Measurements from ENCODE around the gene CCT7. TPM values are rescaled to one million over a fixed set of nuclear protein-coding genes. Genes with fewer than 3 reads are reported as not detected.

CCT7 gene
- total RNA-seq, 1 experiment from 2014 or later, result 482 TPM

DNA sequence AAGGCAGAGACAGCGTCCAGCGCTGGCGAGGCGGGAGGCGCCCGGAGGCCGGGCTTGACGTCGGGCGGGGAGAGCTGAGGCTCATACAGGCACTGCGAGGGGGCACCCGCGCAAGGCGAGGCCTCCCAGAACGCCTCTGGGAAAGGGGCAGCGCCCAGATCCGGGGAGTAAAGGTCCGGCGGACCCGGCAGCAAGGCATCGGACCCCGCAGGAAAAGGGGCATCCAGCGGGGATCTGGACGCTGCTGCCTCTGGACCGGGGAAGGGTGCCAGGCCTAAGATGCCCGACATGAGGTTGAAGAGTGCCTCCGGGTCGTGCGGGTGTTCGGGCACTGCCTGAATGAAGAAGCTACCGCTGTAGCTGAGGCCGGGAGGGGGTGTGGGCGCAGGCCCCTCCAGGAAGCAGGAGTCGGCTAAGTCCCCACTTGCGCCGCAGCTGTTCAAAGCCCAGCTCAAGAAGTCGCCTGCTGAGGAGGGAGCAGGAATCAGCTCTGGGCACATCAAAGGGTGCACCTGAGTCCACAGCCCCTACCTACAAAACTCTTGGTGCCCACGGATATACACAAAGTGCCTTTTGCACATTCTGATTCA is 58.3 kb downstream of the CCT7 start:
- ChIA-PET CTCF (interaction anchor here (1.0 to 4.4 kb wide), 10 partner anchors 10 to 93 kb away, joined by 3 to 37 read pairs (median 10); partner anchors contain the start of genes ALMS1, CCT7 and PRADC1), POLR2A (interaction anchor here (1.4 kb wide), 1 partner anchor 59 kb away, joined by 4 read pairs; the partner anchor contains the start of genes CCT7 and PRADC1)
- TF ChIP-seq, protein P1, sequence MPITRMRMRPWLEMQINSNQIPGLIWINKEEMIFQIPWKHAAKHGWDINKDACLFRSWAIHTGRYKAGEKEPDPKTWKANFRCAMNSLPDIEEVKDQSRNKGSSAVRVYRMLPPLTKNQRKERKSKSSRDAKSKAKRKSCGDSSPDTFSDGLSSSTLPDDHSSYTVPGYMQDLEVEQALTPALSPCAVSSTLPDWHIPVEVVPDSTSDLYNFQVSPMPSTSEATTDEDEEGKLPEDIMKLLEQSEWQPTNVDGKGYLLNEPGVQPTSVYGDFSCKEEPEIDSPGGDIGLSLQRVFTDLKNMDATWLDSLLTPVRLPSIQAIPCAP (CRISPR knock-in tag; IDR thresholded peaks at IDR 0.05), result no peak
- TF ChIP-seq, protein P2, sequence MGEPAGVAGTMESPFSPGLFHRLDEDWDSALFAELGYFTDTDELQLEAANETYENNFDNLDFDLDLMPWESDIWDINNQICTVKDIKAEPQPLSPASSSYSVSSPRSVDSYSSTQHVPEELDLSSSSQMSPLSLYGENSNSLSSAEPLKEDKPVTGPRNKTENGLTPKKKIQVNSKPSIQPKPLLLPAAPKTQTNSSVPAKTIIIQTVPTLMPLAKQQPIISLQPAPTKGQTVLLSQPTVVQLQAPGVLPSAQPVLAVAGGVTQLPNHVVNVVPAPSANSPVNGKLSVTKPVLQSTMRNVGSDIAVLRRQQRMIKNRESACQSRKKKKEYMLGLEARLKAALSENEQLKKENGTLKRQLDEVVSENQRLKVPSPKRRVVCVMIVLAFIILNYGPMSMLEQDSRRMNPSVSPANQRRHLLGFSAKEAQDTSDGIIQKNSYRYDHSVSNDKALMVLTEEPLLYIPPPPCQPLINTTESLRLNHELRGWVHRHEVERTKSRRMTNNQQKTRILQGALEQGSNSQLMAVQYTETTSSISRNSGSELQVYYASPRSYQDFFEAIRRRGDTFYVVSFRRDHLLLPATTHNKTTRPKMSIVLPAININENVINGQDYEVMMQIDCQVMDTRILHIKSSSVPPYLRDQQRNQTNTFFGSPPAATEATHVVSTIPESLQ (CRISPR knock-in tag; IDR thresholded peaks at IDR 0.05), result no peak
- TF ChIP-seq, protein P3, sequence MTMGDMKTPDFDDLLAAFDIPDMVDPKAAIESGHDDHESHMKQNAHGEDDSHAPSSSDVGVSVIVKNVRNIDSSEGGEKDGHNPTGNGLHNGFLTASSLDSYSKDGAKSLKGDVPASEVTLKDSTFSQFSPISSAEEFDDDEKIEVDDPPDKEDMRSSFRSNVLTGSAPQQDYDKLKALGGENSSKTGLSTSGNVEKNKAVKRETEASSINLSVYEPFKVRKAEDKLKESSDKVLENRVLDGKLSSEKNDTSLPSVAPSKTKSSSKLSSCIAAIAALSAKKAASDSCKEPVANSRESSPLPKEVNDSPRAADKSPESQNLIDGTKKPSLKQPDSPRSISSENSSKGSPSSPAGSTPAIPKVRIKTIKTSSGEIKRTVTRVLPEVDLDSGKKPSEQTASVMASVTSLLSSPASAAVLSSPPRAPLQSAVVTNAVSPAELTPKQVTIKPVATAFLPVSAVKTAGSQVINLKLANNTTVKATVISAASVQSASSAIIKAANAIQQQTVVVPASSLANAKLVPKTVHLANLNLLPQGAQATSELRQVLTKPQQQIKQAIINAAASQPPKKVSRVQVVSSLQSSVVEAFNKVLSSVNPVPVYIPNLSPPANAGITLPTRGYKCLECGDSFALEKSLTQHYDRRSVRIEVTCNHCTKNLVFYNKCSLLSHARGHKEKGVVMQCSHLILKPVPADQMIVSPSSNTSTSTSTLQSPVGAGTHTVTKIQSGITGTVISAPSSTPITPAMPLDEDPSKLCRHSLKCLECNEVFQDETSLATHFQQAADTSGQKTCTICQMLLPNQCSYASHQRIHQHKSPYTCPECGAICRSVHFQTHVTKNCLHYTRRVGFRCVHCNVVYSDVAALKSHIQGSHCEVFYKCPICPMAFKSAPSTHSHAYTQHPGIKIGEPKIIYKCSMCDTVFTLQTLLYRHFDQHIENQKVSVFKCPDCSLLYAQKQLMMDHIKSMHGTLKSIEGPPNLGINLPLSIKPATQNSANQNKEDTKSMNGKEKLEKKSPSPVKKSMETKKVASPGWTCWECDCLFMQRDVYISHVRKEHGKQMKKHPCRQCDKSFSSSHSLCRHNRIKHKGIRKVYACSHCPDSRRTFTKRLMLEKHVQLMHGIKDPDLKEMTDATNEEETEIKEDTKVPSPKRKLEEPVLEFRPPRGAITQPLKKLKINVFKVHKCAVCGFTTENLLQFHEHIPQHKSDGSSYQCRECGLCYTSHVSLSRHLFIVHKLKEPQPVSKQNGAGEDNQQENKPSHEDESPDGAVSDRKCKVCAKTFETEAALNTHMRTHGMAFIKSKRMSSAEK (CRISPR knock-in tag; IDR thresholded peaks at IDR 0.05; ENCODE audit: borderline replicate concordance), result no peak
- TF ChIP-seq JUN (CRISPR knock-in tag; IDR thresholded peaks at IDR 0.05) (no peak), ZNF263 (CRISPR knock-in tag; IDR thresholded peaks at IDR 0.05; ENCODE audit: low read depth) (no peak), GTF2I (CRISPR knock-in tag; conservative IDR thresholded peaks at IDR 0.05) (no peak)
- TF ChIP-seq, protein P4, sequence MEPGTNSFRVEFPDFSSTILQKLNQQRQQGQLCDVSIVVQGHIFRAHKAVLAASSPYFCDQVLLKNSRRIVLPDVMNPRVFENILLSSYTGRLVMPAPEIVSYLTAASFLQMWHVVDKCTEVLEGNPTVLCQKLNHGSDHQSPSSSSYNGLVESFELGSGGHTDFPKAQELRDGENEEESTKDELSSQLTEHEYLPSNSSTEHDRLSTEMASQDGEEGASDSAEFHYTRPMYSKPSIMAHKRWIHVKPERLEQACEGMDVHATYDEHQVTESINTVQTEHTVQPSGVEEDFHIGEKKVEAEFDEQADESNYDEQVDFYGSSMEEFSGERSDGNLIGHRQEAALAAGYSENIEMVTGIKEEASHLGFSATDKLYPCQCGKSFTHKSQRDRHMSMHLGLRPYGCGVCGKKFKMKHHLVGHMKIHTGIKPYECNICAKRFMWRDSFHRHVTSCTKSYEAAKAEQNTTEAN (CRISPR knock-in tag; IDR thresholded peaks at IDR 0.05), result no peak
- TF ChIP-seq, protein P5, sequence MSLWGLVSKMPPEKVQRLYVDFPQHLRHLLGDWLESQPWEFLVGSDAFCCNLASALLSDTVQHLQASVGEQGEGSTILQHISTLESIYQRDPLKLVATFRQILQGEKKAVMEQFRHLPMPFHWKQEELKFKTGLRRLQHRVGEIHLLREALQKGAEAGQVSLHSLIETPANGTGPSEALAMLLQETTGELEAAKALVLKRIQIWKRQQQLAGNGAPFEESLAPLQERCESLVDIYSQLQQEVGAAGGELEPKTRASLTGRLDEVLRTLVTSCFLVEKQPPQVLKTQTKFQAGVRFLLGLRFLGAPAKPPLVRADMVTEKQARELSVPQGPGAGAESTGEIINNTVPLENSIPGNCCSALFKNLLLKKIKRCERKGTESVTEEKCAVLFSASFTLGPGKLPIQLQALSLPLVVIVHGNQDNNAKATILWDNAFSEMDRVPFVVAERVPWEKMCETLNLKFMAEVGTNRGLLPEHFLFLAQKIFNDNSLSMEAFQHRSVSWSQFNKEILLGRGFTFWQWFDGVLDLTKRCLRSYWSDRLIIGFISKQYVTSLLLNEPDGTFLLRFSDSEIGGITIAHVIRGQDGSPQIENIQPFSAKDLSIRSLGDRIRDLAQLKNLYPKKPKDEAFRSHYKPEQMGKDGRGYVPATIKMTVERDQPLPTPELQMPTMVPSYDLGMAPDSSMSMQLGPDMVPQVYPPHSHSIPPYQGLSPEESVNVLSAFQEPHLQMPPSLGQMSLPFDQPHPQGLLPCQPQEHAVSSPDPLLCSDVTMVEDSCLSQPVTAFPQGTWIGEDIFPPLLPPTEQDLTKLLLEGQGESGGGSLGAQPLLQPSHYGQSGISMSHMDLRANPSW (CRISPR knock-in tag; conservative IDR thresholded peaks at IDR 0.05; ENCODE audit: low read depth), result no peak
- TF ChIP-seq, protein P6, sequence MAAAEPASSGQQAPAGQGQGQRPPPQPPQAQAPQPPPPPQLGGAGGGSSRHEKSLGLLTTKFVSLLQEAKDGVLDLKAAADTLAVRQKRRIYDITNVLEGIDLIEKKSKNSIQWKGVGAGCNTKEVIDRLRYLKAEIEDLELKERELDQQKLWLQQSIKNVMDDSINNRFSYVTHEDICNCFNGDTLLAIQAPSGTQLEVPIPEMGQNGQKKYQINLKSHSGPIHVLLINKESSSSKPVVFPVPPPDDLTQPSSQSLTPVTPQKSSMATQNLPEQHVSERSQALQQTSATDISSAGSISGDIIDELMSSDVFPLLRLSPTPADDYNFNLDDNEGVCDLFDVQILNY (CRISPR knock-in tag; IDR thresholded peaks at IDR 0.05), result no peak
- H3K27ac Mint-ChIP-seq, result no peak overlapping the region
- H3K27me3 Mint-ChIP-seq (ENCODE audit: low read depth), result peaks cover 99% of the 10 kb centered on the region
- DNase-seq (ENCODE audit: low spot score) (no peak), ATAC-seq (no peak; the same call in 1 of the 2 replicates)
- peak overlapping the region; percentile 68 for H3K4me3 Mint-ChIP-seq
- H3K36me3 Mint-ChIP-seq, result no peaks in the 10 kb centered on the region
- H3K4me1 Mint-ChIP-seq, result peaks cover 2% of the 10 kb centered on the region; the same call in 1 of the 2 replicates
- H3K9me3 Mint-ChIP-seq, result no peaks in the 10 kb centered on the region

DNA sequence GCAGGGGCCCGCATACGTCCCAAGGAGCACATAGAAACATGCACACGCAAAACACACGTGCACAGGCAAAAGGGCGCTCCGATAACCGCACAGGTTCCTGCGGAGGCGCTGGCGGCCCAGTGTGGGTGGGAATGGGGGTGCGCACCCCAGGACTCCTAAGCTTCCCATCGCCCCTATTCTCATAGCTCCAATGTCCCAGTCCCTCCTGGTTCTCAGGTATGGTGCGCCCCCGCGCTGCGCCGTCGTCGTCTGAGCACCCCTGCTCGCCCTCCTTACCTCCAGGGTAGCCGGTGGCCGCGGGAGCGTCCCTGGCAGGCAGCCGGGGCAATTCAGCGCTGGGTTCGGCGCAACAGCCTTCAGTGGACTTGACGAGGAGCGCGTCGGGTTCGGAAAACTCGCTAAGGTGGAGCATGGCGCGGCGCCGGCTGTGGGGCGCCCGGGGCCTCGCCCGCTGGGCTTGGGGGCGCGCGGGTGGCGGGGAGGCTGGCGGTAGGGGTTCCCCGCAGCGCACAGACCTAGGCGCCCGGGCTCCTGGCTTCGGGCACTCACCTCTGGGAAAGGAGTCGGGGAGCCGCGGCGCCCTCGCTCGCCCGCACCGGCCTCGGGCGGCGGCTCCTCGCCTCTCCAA is 58.9 kb downstream of the CCT7 start:
- Mint-ChIP-seq H3K4me3 (peak overlapping the region; percentile 68), H3K27ac (no peak overlapping the region), H3K36me3 (no peaks in the 10 kb centered on the region), H3K9me3 (no peaks in the 10 kb centered on the region), H3K4me1 (peaks cover 2% of the 10 kb centered on the region; the same call in 1 of the 2 replicates), H3K27me3 (ENCODE audit: low read depth) (peaks cover 99% of the 10 kb centered on the region)
- ChIA-PET POLR2A (interaction anchor here (1.4 kb wide), 1 partner anchor 60 kb away, joined by 4 read pairs; the partner anchor contains the start of genes CCT7 and PRADC1), CTCF (interaction anchor here (0.7 to 3.9 kb wide), 14 partner anchors 8 to 405 kb away, joined by 3 to 37 read pairs (median 5); partner anchors contain the start of genes FBXO41, PRADC1 and SPR)
- DNase-seq (ENCODE audit: low spot score), result peak; percentile 29
- TF ChIP-seq ZNF138 (CRISPR knock-in tag; conservative IDR thresholded peaks at IDR 0.05) (no peak), KAT7 (CRISPR knock-in tag; IDR thresholded peaks at IDR 0.05; ENCODE audit: borderline replicate concordance) (0 out of 2 replicates have a peak, but pooled peaks have one; percentile 76), ZNF416 (CRISPR knock-in tag; IDR thresholded peaks at IDR 0.05) (no peak)
- TF ChIP-seq, protein P7, sequence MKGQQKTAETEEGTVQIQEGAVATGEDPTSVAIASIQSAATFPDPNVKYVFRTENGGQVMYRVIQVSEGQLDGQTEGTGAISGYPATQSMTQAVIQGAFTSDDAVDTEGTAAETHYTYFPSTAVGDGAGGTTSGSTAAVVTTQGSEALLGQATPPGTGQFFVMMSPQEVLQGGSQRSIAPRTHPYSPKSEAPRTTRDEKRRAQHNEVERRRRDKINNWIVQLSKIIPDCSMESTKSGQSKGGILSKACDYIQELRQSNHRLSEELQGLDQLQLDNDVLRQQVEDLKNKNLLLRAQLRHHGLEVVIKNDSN (CRISPR knock-in tag; IDR thresholded peaks at IDR 0.05), result no peak
- peak; percentile 6; the same call in 1 of the 2 replicates for ATAC-seq

All from WTC11 (cell line).